Adrenal gland (tissue), 12 donors: ENCODE measurements around the gene PDF. TPM values are rescaled to one million over a fixed set of nuclear protein-coding genes. Genes with fewer than 3 reads are reported as not detected.
"Not testable (repeated sequence)": the region's sequence is repeated elsewhere in the genome, so short reads cannot be mapped to it uniquely, and the experiment has no call there.

ENCODE experiments used
- DNase-seq, 7 donors: peaks; one replicate each; pipeline ENCODE4 v3.0.0-alpha.2; 2019 to 2020
- H3K27ac ChIP-seq, 5 donors: fragments of 200-600 bp; sonication (generic) in 4 of 5; 1 replicate in 3 of 5; 2 replicates in 2 of 5; pipeline versions ENCODE4 v1.5.1 to v1.8.0; 2016 to 2020; ENCODE audit warnings: mild to moderate bottlenecking in 1 of 5
- H3K27me3 ChIP-seq: fragments of 200-600 bp; 2 replicates; pipeline ENCODE4 v1.8.0; 2021
- H3K36me3 ChIP-seq, 2 donors: fragments of 200-600 bp; replicated peaks in 1 of 2; 1 replicate in 1 of 2; 2 replicates in 1 of 2; pipeline versions ENCODE4 v1.5.1 to v1.8.0; 2018 to 2022
- H3K4me1 ChIP-seq, 2 donors: fragments of 200-600 bp; replicated peaks in 1 of 2; 1 replicate in 1 of 2; 2 replicates in 1 of 2; pipeline versions ENCODE4 v1.5.1 to v1.8.0; 2018 to 2021
- H3K4me3 ChIP-seq, 4 donors: fragments of 200-600 bp; sonication (generic) in 3 of 4; one replicate each; pipeline ENCODE4 v1.5.1; 2016 to 2018
- H3K9me3 ChIP-seq, 3 donors: fragments of 200-600 bp; sonication (generic) in 1 of 3; replicated peaks in 1 of 3; 1 replicate in 2 of 3; 2 replicates in 1 of 3; pipeline versions ENCODE4 v1.5.1 to v1.8.0; 2016 to 2021
- POLR2A ChIP-seq, 2 donors: fragments of 450-650 bp; IDR thresholded peaks; one replicate each; pipeline ENCODE4 v1.6.1; 2017; ENCODE audit warnings: antibody characterized with exemption in 2 of 2, mild to moderate bottlenecking in 2 of 2, moderate library complexity in 1 of 2
- WGBS, 4 donors: extraction: QIAGEN DNeasy Blood & Tissue Kit in 2 of 4; methylation state at CpG; one replicate each; pipeline versions ENCODE4 v1.1.5 to v1.1.7; 2013 to 2017; 5-methylcytosine and 5-hydroxymethylcytosine counted together
- intact Hi-C, 2 donors: fragments of 100-400 bp; cut with DNase I; formaldehyde crosslinking; loops; one replicate each; pipeline versions ENCODE4 v1.14.1 to v1.15.0; 2022 to 2023
- polyA plus RNA-seq, 3 donors: library from polyadenylated mRNA; stranded (reverse); fragments of 200-250 nt in 2 of 3; fragments of 350-450 nt in 1 of 3; fragmentation: Illumina TruSeq in 1 of 3; extraction: RNeasy Lipid Tissue Mini Kit (QIAGEN cat#74804) in 1 of 3; gene quantifications; one replicate each; pipeline ENCODE4 v1.2.3, GENCODE V29; 2013 to 2014
- total RNA-seq, 9 donors: library from RNA; depleted of rRNA in 4 of 9; stranded (reverse); fragments of >200 nt in 4 of 9; fragments of 120-200 nt in 1 of 9; fragmentation: NEBNext Ultra II Directional in 1 of 9; extraction: Animal tissue kit (Norgen Biotek cat#: 25700) in 1 of 9; gene quantifications; one replicate each; pipeline versions ENCODE4 v1.1.0 to v1.2.4, GENCODE V29; 2013 to 2023
- TF ChIP-seq, protein P1 (sequence below), 6 experiments: fragments of 450-650 bp in 4 of 6; fragments of 200-600 bp in 2 of 6; sonication (generic) in 1 of 6; IDR thresholded peaks; 1 replicate in 5 of 6; 2 replicates in 1 of 6; pipeline versions ENCODE4 v1.5.1 to v1.8.0; 2016 to 2021; ENCODE audit warnings: antibody characterized with exemption in 6 of 6, mild to moderate bottlenecking in 2 of 6, moderate library complexity in 1 of 6
- donor health status: healthy with polysubstance abuse.
- donor health status: Bipolar disorder and iron deficiency.
- donor health status: DM: yes; HTN: yes; CAD: no.
- donor health status: DM: no; HTN: no; CAD: no.
- donor health status: DM: no; HTN: no; CAD: no.
- donor health status: DM: yes; HTN: yes; CAD: no.

PDF gene
- total and polyA plus RNA-seq, 12 donors: 1.2 to 61.9 (median 17.6) TPM

DNA sequence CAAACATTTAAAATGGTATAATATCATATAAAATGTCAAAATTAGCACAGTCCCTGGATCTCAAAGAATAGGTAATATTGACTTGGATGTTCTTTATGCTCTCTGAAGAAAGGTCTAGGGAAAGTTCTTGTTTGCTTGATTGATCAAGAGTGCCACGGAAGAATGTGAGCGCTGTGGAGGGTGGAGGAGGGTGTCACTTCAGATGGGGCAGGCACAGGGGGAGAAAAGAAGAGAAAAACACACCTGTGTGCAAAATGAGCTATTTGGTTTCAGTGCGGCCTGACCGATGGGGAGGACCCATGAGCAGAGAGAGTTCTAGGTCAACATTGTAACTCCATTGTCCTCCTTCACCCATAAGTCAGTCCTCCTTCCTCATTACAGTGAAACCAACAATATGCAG lies 28.1 kb downstream of the PDF start:
- H3K27me3 ChIP-seq: no peaks in the 10 kb centered on the region
- H3K4me1 ChIP-seq: no peaks in the 10 kb centered on the region
- intact Hi-C loops: no loop called here
- no peak for TF ChIP-seq POLR2A (IDR thresholded peaks at IDR 0.05)
- TF ChIP-seq, protein P1, sequence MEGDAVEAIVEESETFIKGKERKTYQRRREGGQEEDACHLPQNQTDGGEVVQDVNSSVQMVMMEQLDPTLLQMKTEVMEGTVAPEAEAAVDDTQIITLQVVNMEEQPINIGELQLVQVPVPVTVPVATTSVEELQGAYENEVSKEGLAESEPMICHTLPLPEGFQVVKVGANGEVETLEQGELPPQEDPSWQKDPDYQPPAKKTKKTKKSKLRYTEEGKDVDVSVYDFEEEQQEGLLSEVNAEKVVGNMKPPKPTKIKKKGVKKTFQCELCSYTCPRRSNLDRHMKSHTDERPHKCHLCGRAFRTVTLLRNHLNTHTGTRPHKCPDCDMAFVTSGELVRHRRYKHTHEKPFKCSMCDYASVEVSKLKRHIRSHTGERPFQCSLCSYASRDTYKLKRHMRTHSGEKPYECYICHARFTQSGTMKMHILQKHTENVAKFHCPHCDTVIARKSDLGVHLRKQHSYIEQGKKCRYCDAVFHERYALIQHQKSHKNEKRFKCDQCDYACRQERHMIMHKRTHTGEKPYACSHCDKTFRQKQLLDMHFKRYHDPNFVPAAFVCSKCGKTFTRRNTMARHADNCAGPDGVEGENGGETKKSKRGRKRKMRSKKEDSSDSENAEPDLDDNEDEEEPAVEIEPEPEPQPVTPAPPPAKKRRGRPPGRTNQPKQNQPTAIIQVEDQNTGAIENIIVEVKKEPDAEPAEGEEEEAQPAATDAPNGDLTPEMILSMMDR (IDR thresholded peaks at IDR 0.05): no peak
- no peaks in the 10 kb centered on the region for H3K9me3 ChIP-seq
- peaks cover 0 to 21% of the 10 kb centered on the region in 2 donors for H3K36me3 ChIP-seq
- no peak for DNase-seq
- no peak overlapping the region for H3K27ac ChIP-seq
- H3K4me3 ChIP-seq: no peak overlapping the region
- 91 to 97% (median 95%) methylated on average over 4 of the region's 4 CpGs for WGBS, 4 donors

DNA sequence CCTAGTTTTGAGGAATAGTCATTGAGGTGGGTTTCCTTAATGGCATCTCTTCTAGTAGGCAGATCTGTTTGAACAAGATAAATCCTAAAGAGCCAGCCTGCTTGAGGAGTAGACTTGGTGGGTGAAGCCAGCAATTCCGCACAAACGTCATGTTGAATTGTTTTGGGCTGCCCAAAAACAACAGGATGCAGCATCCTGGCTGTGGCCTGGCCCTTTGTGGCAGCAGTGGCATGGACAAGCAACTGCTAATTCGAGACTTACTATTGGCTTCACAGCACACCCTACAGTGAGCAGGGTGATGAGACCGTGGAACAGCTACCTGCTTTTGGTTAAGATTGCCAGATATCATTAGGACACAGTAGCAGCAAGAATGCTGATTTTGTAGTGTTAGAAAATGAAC lies 28.5 kb downstream of the PDF start:
- Histone ChIP-seq H3K36me3 (peaks cover 0 to 21% of the 10 kb centered on the region in 2 donors), H3K9me3 (no peaks in the 10 kb centered on the region), H3K4me3 (no peak overlapping the region), H3K4me1 (no peaks in the 10 kb centered on the region), H3K27me3 (no peaks in the 10 kb centered on the region), H3K27ac (no peak overlapping the region)
- TF ChIP-seq POLR2A (IDR thresholded peaks at IDR 0.05): no peak
- intact Hi-C loops: no loop called here
- DNase-seq: no peak
- 91 to 96% (median 93%) methylated on average over 4 of the region's 4 CpGs for WGBS, 4 donors

DNA sequence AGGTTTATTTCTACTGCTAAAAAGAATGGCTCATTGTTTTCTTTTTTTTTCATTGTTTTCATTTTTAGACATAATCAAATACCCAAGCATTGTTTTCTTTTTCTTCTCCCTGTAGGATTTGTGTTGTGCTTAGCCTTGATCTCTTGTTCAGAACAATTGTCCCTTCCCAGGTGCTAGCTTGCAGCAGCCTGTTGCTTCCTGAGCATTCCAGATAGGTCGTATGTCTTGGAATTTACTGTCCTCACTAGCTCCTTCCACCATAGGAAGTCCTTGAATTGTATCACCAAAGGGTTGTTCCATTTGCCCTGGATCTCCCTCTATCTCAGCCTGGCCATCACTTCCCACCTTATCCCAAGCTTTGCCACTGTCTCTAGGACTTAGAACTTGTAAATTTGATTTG lies 29.2 kb downstream of the PDF start:
- TF ChIP-seq POLR2A (IDR thresholded peaks at IDR 0.05): no peak
- TF ChIP-seq, protein P1 (IDR thresholded peaks at IDR 0.05): no peak
- peaks cover 0 to 21% of the 10 kb centered on the region in 2 donors for H3K36me3 ChIP-seq
- no peaks in the 10 kb centered on the region for H3K4me1 ChIP-seq
- H3K4me3 ChIP-seq: no peak overlapping the region
- DNase-seq: no peak
- H3K9me3 ChIP-seq: no peaks in the 10 kb centered on the region
- H3K27me3 ChIP-seq: no peaks in the 10 kb centered on the region
- intact Hi-C loops: no loop called here
- no peak overlapping the region for H3K27ac ChIP-seq
- WGBS, 4 donors: 63 to 71% (median 63%) methylated on average over 1 of the region's 1 CpG

DNA sequence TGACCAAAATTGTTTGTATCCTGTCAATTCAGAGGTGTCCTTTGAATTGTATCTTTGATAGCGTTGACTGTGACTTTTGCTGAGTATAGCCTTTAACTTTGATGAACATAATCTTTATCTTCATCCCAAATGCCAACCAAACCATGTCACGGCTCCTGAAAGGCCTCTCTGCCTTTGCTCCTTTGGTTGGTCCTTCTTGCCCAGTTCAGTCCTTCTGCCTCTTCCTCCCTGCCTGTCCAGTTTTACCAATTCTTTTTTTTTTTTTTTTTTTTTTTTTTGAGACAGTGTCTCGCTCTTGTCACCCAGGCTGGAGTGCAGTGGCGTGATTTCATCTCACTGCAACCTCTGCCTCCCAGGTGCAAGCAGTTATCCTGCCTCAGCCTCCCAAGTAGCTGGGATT lies 32.1 kb downstream of the PDF start:
- Histone ChIP-seq H3K4me3 (no peak overlapping the region), H3K4me1 (no peaks in the 10 kb centered on the region), H3K9me3 (no peaks in the 10 kb centered on the region), H3K27me3 (no peaks in the 10 kb centered on the region), H3K27ac (no peak overlapping the region), H3K36me3 (peaks cover 0 to 21% of the 10 kb centered on the region in 2 donors)
- intact Hi-C loops: loop anchor here in 1 of 2 donors (10.0 kb wide), 1 partner anchor 143 kb away; no protein-coding TSS in a partner anchor
- DNase-seq: no peak
- 93 to 100% (median 99%) methylated on average over 4 of the region's 4 CpGs for WGBS, 4 donors
- TF ChIP-seq POLR2A (IDR thresholded peaks at IDR 0.05): no peak
- TF ChIP-seq, protein P1 (IDR thresholded peaks at IDR 0.05): no peak

DNA sequence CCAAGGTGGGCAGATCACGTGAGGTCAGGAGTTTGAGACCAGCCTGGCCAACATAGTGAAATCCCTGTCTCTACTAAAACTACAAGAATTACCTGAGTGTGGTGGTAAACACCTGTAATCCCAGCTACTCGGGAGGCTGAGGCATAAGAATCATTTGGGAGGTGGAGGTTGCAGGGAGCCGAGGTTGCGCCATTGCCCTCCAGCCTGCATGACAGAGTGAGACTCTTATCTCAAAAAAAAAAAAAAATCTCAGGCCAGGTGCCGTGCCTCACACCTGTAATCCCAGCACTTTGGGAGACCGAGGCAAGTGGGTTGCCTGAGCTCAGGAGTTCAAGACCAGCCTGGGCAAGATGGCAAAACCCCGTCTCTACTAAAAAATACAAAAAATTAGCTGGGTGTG lies 33.6 kb downstream of the PDF start:
- DNase-seq, H3K9me3 ChIP-seq, H3K4me3 ChIP-seq, H3K27ac ChIP-seq, H3K4me1 ChIP-seq, H3K27me3 ChIP-seq: not testable (repeated sequence)
- intact Hi-C loops: loop anchor here in 1 of 2 donors (10.0 kb wide), 1 partner anchor 142 kb away; no protein-coding TSS in a partner anchor
- H3K36me3 ChIP-seq: peaks cover 0 to 21% of the 10 kb centered on the region in 2 donors
- WGBS, 4 donors: 95 to 98% (median 97%) methylated on average over 7 of the region's 7 CpGs
